ENCODE results near the gene TBC1D14.

- TF ChIP-seq CTCF (IDR thresholded peaks at IDR 0.05) (no peak; the same call in 1 of the 2 replicates), POLR2AphosphoS5 (IDR thresholded peaks at IDR 0.05; ENCODE audit: low read depth, low read length) (no peak), REST (IDR thresholded peaks at IDR 0.05; ENCODE audit: insufficient read depth in 1 of 2, low read depth in 2 of 2, low read length in 1 of 2) (no peak), SIN3A (IDR thresholded peaks at IDR 0.05; ENCODE audit: borderline replicate concordance, insufficient read depth, low read depth, low read length) (no peak)
These were observed 133.9 kb downstream of the TBC1D14 start, which contains the start of gene TADA2B for GRCh38 chr4:7043284-7044136.
